ENCODE results near the gene TCEANC2. TPM values are rescaled to one million over a fixed set of nuclear protein-coding genes. Genes with fewer than 3 reads are reported as not detected.

Gene TCEANC2
- polyA plus RNA-seq, 1 donor from 2014 or later = 4.4 TPM

DNA sequence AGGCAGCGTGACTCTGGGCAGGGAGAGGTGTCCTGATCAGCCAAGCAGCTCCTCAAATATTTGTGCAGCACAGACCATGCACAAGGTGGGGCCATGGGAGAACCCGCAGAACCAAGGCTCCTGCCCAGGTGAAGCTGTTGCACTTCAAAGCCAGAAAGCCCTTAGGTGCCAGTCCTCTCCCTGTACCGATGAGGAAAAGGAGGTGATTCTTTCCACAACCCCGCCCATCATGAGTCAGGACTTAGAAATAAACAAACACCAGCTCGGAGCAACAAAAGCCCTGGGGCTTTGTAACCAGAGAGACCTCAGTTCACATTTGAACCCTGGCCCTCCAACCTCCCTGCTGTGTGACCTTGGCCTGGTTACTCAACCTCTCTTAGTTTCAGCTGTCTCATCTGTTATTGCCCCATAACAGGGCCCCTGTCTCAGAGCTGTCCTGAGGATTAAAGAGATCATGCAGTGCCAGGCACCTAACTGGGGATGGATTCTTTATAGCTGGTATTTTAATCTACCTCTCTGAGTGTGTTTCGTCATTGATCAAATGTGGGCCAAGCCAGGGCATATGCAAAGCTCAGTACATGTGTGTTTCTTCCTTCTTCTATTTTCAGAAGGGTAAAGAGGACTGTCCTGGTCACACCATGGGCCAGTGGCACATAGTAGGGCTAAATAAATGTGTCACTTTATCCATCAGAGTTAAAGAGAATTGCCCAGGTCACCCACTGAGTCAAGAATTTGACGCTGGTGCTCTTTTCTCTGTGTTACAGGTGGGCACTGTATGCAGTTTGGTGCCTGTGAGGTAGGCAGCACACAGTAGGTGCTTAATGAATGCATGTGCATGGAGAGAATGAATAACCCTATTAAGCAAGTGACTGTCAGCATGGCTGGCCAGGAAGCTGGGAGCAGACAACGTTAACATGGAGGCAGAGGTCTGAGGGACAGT, 36.8 kb upstream of the TCEANC2 start (continued):
- TF ChIP-seq EP300 (conservative IDR thresholded peaks at IDR 0.05; ENCODE audit: poor library complexity, severe bottlenecking) = no peak
- TF ChIP-seq SMC3 (conservative IDR thresholded peaks at IDR 0.05; ENCODE audit: poor library complexity) = no peak

- H2AFZ ChIP-seq (ENCODE audit: low read depth, low read length) = no peak within 1 kb of the TSS
- H3K9me2 ChIP-seq (ENCODE audit: insufficient read depth, low read length) = no peaks in the 10 kb centered on the region
- no peak within 1 kb of the TSS for H3K4me2 ChIP-seq (ENCODE audit: low read length)
These were observed 35.4 kb upstream of the TCEANC2 start, which contains the start of gene LDLRAD1 for GRCh38 chr1:54017979-54018378. Gene LDLRAD1, minus strand, starts transcription at chr1:54018186. Its CDS starts 74 bp downstream, at chr1:54018112.

More at GRCh38 chr1:54017979-54018378, 35.4 kb upstream of the TCEANC2 start, which contains the start of gene LDLRAD1:
- TF ChIP-seq EZH2 (IDR thresholded peaks at IDR 0.05; ENCODE audit: borderline replicate concordance, insufficient read depth, low read length, poor library complexity, severe bottlenecking) = no peak
- no peak for TF ChIP-seq RAD21 (conservative IDR thresholded peaks at IDR 0.05)
- no peak for TF ChIP-seq MXI1 (conservative IDR thresholded peaks at IDR 0.05; ENCODE audit: poor library complexity, severe bottlenecking)
- no peak for TF ChIP-seq TAF1 (IDR thresholded peaks at IDR 0.05; ENCODE audit: low read depth)
- no peak for TF ChIP-seq EP300 (conservative IDR thresholded peaks at IDR 0.05; ENCODE audit: poor library complexity, severe bottlenecking)
- no peak for TF ChIP-seq POLR2AphosphoS5 (IDR thresholded peaks at IDR 0.05)
- TF ChIP-seq SMC3 (conservative IDR thresholded peaks at IDR 0.05; ENCODE audit: poor library complexity) = no peak
- TF ChIP-seq, protein P1, sequence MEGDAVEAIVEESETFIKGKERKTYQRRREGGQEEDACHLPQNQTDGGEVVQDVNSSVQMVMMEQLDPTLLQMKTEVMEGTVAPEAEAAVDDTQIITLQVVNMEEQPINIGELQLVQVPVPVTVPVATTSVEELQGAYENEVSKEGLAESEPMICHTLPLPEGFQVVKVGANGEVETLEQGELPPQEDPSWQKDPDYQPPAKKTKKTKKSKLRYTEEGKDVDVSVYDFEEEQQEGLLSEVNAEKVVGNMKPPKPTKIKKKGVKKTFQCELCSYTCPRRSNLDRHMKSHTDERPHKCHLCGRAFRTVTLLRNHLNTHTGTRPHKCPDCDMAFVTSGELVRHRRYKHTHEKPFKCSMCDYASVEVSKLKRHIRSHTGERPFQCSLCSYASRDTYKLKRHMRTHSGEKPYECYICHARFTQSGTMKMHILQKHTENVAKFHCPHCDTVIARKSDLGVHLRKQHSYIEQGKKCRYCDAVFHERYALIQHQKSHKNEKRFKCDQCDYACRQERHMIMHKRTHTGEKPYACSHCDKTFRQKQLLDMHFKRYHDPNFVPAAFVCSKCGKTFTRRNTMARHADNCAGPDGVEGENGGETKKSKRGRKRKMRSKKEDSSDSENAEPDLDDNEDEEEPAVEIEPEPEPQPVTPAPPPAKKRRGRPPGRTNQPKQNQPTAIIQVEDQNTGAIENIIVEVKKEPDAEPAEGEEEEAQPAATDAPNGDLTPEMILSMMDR (IDR thresholded peaks at IDR 0.05; ENCODE audit: poor library complexity, severe bottlenecking) = no peak
- no peak for TF ChIP-seq REST (IDR thresholded peaks at IDR 0.05; ENCODE audit: borderline replicate concordance)
- Histone ChIP-seq H3K9me3 (ENCODE audit: low read length) (no peaks in the 10 kb centered on the region), H3K79me2 (replicated peaks; ENCODE audit: insufficient read depth, low read length) (no peaks in the 10 kb centered on the region), H3K27ac (ENCODE audit: low read length) (no peak within 1 kb of the TSS), H3K27me3 (ENCODE audit: insufficient read depth, low read depth, low read length) (no peaks in the 10 kb centered on the region), H4K20me1 (ENCODE audit: insufficient read depth) (no peaks in the 10 kb centered on the region), H3F3A (ENCODE audit: insufficient read depth, low read length, poor library complexity, severe bottlenecking) (no peaks in the 10 kb centered on the region), H3K9ac (ENCODE audit: low read length) (no peak within 1 kb of the TSS), H3K36me3 (ENCODE audit: insufficient read depth, low read length) (no peaks in the 10 kb centered on the region), H3K4me3 (ENCODE audit: low read length) (no peak within 1 kb of the TSS)
